GM21528 (cell line): Measurements from ENCODE around the gene TMEM178A.
"Not testable (repeated sequence)": the region's sequence is repeated elsewhere in the genome, so short reads cannot be mapped to it uniquely, and the experiment has no call there.

Experiments
- ATAC-seq: cut with Tn5 transposase; IDR thresholded peaks from one replicate; pipeline ENCODE4 v1.9.1; 2021; ENCODE audit warnings: mild to moderate bottlenecking, moderate library complexity; ENCODE audit not compliant: unreplicated experiment, low FRiP score

TMEM178A gene

DNA sequence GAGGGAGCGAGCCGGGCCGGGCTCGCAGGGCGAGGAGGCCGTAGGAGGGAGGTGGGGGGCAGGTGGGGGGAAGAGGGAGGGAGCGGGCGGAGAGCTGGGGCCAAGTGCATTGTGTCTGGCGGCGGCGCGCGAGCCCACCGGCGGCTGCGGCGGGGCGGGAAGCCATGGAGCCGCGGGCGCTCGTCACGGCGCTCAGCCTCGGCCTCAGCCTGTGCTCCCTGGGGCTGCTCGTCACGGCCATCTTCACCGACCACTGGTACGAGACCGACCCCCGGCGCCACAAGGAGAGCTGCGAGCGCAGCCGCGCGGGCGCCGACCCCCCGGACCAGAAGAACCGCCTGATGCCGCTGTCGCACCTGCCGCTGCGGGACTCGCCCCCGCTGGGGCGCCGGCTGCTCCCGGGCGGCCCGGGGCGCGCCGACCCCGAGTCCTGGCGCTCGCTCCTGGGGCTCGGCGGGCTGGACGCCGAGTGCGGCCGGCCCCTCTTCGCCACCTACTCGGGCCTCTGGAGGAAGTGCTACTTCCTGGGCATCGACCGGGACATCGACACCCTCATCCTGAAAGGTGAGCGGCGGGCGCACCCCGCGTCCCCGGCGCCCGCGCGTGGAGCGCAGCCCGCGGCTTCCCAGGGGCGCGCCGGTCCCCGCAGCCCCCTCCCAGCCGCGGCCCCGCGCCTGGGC, at the start of gene TMEM178A:
Gene TMEM178A (plus strand): TSS at position 107 of the 680 bp plus-strand sequence. CDS start 58 bp downstream, at position 165.
- no peak for ATAC-seq

- no peak for ATAC-seq
Observed at GRCh38 chr2:39618236-39618635, 47.5 kb upstream of the TMEM178A start.

DNA sequence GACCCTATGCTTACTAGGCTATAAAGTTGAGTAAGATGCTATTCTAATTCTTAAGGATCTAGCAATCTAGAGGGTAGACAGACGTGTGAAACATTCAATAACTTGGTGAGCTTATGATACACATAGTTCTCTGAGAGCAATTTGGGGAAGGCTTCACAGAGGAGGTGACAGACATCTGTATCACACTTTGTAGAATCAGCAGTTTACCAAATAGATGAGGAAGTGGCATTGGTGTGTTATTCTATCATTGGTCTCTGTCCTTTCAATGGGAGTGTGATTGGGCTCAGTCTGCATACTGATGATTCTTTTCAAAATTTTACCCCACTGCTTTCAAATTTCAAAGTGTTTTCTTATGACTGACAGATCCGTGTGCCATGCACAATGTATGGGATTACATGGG, 47.0 kb upstream of the TMEM178A start:
- no peak for ATAC-seq

GRCh38 chr2:39620067-39620466, 45.6 kb upstream of the TMEM178A start:
- ATAC-seq = no peak

DNA sequence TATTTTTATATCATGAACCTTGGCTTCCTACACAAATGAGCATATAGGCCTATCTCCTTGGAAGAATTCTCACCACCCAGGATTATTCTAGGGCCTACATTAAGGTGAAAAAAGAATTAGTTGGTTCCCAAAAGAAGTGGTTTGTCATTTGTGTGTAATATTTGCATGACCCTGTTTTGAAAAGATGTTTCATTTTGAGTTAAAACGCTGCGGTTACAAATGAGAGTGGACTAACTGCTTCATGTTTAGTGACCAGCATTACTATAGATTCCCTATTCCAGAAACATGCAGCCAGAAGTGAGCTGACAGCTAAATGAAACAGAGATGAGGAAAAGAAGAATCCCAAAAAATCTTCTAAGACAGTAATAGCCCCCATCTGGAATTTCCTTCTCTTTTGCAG, 44.1 kb upstream of the TMEM178A start:
- ATAC-seq = no peak

DNA sequence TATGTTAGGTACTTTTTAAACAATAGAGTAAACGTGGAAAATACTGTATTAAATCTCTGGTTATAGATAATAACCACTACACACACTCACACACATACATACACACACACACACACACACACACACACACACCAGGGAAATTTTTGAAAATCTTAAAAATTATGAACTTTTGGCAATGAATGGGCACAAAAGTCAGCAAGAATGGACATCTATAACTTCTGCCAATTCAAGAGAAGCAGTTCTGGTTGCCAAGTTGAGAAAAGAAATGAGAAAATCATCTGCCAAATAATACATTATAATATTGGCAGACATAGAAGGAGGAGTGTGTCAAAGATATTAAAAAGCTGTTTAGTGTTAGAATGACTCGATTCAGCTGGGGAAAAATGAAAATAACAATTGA, 42.9 kb upstream of the TMEM178A start:
- ATAC-seq = no peak

DNA sequence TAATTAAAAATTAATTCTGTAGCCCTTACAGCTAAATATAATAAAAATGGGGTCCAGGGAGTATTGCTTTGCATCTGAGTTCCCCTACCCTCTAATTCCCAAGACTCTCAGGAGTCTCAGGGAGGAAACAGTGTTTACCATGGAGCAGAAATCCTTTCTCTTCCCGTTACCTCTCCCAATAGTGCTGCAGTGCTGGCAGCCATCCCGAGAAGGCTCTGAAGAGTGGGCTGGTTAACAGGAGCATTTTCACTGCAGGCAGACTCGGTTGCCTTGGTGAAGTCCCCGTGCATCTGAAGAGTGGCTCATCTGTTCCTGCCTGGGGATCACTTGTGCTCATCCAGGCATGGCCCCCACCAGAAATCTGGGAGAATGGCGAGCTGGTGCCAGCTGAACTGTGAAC, 41.8 kb upstream of the TMEM178A start:
- ATAC-seq = no peak

DNA sequence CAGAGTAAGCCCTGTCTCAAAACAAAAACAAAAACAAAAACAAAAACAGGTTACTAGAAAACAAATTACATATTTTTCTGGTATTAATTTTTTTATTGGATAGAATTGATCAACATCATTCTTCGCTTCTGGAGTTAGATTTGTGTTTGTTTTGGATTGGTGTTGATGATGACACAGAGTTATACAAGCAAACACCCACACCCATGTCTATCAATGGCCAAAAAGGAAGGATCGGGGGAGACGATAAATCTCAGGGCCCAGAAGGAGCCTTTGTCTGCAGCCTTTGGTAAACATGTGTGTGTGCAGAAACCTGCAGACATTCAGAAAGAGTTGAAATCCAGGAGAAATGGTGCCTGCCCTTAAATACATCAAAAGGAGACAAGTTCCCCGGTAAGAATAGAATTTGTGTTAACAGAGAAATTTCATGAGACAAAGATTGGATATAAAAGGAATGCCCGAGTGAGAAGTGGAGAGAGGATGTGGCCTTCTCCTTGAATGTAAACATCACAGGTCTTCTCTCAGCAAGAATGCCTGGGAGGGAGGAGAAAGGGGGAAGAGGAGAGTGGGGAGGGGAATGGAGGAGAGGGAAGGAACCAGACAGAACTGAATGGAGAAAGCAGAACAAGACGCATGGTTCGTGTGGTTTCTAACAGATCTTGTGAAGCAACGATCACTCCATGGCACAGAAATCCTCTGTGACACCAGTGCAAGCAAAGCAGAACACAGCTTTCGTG, 40.4 kb upstream of the TMEM178A start:
- ATAC-seq = no peak

GRCh38 chr2:39625927-39626270, 39.8 kb upstream of the TMEM178A start:
- ATAC-seq = no peak

GRCh38 chr2:39628346-39628745, 37.4 kb upstream of the TMEM178A start:
- ATAC-seq = not testable (repeated sequence)

GRCh38 chr2:39629646-39630045, 36.1 kb upstream of the TMEM178A start:
- no peak for ATAC-seq

DNA sequence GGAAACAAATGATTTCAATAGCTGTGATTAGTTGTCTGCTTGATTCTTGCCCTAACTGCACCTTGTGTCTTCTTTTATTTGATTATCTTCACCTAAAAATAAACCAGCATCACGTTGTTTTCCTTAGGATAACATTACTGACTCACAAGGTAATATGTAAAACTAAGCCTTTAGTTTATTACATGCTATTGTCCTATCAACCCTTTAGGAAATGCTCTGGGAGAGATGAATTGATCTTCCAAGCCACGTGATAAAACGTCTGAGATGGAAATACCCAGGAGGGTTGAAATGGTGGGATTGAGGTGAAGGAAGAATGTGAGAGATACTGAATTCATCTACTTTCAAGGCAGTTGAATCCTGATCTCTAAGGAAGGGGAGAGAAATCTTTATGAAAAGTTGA, 34.5 kb upstream of the TMEM178A start:
- no peak for ATAC-seq

DNA sequence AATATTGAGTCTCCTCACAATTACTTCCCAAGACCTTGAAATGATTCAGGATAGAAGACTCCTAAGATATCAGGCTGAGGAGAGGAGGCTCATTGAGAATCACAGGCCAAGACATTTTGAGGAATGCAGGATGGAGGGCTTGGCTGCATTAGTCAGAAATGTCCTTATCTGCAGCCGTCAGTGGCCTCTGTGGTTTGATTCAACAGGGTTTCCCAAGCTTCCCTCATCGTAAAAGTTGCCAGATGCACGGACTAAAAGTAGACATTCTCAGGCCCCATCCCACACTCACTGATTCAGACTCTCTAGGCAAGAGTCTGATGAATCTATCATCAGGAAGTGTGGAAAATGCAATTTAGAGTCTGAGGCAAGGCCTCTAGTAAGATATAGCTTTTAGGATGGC, 34.0 kb upstream of the TMEM178A start:
- no peak for ATAC-seq

DNA sequence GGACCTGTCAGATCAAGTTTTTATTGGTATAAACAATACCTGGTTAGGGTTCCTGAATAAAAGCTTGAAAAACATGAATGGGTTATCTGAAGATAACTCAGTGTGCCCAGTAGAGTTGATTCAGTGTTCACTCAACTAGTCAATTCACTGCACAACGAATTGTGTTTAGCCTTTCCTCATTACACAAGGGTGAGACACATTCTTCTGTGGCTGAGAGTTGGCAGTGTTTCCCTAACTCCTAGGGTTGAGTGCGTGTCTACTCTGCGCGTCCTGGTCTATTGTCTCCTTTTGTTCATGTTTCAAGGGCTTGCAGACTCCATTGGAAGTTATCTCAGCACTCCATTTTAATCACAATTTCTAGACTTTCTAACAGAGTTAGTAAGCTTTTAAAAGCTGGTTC, 32.8 kb upstream of the TMEM178A start:
- no peak for ATAC-seq

DNA sequence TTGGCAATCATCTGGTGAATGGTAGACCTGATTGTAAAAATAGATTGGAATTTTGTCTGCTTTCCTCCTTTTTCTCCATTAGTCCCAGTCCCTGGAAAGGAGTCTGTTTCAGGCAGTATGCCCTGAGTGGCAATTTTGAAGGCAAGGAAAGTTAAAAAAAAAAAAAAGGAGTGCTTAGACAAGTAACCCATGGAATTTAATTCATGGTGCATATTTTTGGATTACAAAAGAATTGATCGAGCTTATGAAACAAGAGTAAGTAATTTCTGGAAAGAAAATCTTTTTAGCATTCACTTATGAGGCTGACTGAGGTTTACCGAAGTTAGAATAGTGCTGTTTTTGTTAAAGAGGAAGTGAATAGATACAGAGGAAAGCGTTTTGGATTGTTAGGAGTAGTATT, 29.4 kb upstream of the TMEM178A start:
- no peak for ATAC-seq

DNA sequence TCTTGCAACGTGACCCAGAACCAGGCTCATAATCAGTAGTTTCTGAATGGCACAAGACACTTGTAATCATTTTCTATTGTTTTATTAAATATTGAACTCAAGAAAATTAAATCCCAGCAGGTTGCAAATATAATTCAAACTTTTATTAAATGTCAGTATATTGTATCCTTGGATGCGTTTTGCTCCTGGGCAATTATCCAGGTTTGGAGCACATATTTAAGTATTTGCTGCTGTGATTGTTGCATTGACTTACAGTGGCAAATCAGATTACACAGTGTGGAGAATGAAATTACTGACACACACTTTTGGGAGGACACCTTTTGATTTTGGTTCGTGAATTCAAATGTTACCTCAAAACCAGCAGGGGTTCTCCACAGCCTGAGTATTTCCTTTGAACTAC, 27.1 kb upstream of the TMEM178A start:
- no peak for ATAC-seq

GRCh38 chr2:39640107-39640506, 25.6 kb upstream of the TMEM178A start:
- ATAC-seq = no peak

GRCh38 chr2:39640681-39641080, 25.0 kb upstream of the TMEM178A start:
- ATAC-seq = no peak

GRCh38 chr2:39641635-39642034, 24.1 kb upstream of the TMEM178A start:
- no peak for ATAC-seq

GRCh38 chr2:39642051-39642718, 23.5 kb upstream of the TMEM178A start:
- ATAC-seq = no peak

- ATAC-seq = no peak
Observed at GRCh38 chr2:39645826-39646225, 19.9 kb upstream of the TMEM178A start.

- no peak for ATAC-seq
Observed at GRCh38 chr2:39646267-39646666, 19.4 kb upstream of the TMEM178A start.
